Fibroblast of the aortic adventitia (primary cell): ENCODE results near the gene TSEN2. TPM values are rescaled to one million over a fixed set of nuclear protein-coding genes. Genes with fewer than 3 reads are reported as not detected.

ENCODE experiments used
- DNase-seq: peaks from one replicate; pipeline ENCODE4 v3.0.0-alpha.2; 2010; ENCODE audit warnings: low read depth
- H3K4me3 ChIP-seq: 2 replicates; pipeline ENCODE4 v1.5.1; 2011; ENCODE audit warnings: low read depth, mild to moderate bottlenecking, control low read depth, low read length, moderate library complexity
- CTCF ChIP-seq: IDR thresholded peaks from 2 replicates; pipeline ENCODE4 v1.5.1; 2011; ENCODE audit warnings: mild to moderate bottlenecking, low read length, control low read depth, inconsistent platforms; ENCODE audit not compliant: insufficient read depth
- total RNA-seq: library from RNA; depleted of rRNA; stranded (reverse); fragments of >200 nt; gene quantifications from 2 replicates; pipeline ENCODE4 v1.2.3, GENCODE V29; 2012; ENCODE audit warnings: low replicate concordance

TSEN2 gene
- total RNA-seq, 1 donor = 17.7 TPM

- no peak overlapping the region for H3K4me3 ChIP-seq
- peak; percentile 97 for DNase-seq
- TF ChIP-seq CTCF = no peak
Observed at GRCh38 chr3:12440927-12441714, 43.2 kb upstream of the TSEN2 start.

- no peak overlapping the region for H3K4me3 ChIP-seq
- TF ChIP-seq CTCF = no peak
- no peak for DNase-seq
Observed at GRCh38 chr3:12442654-12443501, 41.4 kb upstream of the TSEN2 start.

GRCh38 chr3:12443781-12444522, 40.3 kb upstream of the TSEN2 start:
- TF ChIP-seq CTCF = no peak
- no peak for DNase-seq
- H3K4me3 ChIP-seq = no peak overlapping the region

- no peak for TF ChIP-seq CTCF
- H3K4me3 ChIP-seq = no peak overlapping the region
- no peak for DNase-seq
Observed at GRCh38 chr3:12444582-12445471, 39.5 kb upstream of the TSEN2 start.

- DNase-seq = no peak
- TF ChIP-seq CTCF = no peak
- H3K4me3 ChIP-seq = no peak overlapping the region
Observed at GRCh38 chr3:12445523-12446240, 38.6 kb upstream of the TSEN2 start.
